HCT116 (cell line): ENCODE results near the gene TFPI2. TPM values are rescaled to one million over a fixed set of nuclear protein-coding genes. Genes with fewer than 3 reads are reported as not detected.

Experiments
- ATAC-seq: fragments of 200-7000 bp; cut with Tn5 transposase; 2 replicates; pipeline ENCODE4 v1.9.1; 2020; ENCODE audit warnings: mild to moderate bottlenecking, moderate library complexity
- BruUV-seq: library from RNA; stranded (reverse); fragments of 400-500 nt; replicated peaks from 2 replicates; lab custom pipeline; 2021; lab: Mats Ljungman, UMichigan
- CTCF ChIA-PET: fragments of 300-600 bp; sonication (Branson Sonifier 250); formaldehyde crosslinking; loops from one replicate; lab custom pipeline; 2021; ENCODE audit warnings: antibody characterized with exemption; lab: Charles Lee
- POLR2A ChIA-PET: fragments of 300-600, 350-600 bp; sonication (Branson Sonifier 250); formaldehyde crosslinking; loops from one replicate; lab custom pipeline; 2021; ENCODE audit warnings: antibody characterized with exemption; lab: Charles Lee
- RAD21 ChIA-PET, 2 experiments: fragments of 300-600 bp; sonication (Branson Sonifier 250); formaldehyde crosslinking; loops; one replicate each; lab custom pipeline; 2023; ENCODE audit warnings: low total read pairs in 2 of 2; ENCODE audit not compliant: uncharacterized antibody in 2 of 2, unreplicated experiment in 2 of 2, low non-redundant PET in 1 of 2; lab: Charles Lee
- DNase-seq: peaks from one replicate; pipeline ENCODE4 v3.0.0-alpha.2; 2010; ENCODE audit warnings: low read depth, low spot score
- H2AFZ ChIP-seq: fragments of 200-600 bp; shearing (Covaris generic), sonication (generic); 2 replicates; pipeline ENCODE4 v1.6.1; 2017; ENCODE audit warnings: low read depth, mixed run types, mixed read lengths, antibody characterized with exemption, low read length; ENCODE audit not compliant: poor library complexity, severe bottlenecking
- H3K27ac ChIP-seq: 2 replicates; pipeline ENCODE4 v1.5.1; 2012; ENCODE audit warnings: low read depth, low read length
- H3K27me3 ChIP-seq: fragments of 200-600 bp; sonication (generic); 2 replicates; pipeline ENCODE4 v1.6.1; 2016; ENCODE audit warnings: mixed run types, low read length, mixed read lengths; ENCODE audit not compliant: insufficient read depth
- H3K36me3 ChIP-seq, 2 experiments: fragments of 200-500 bp in 1 of 2; fragments of 200-600 bp in 1 of 2; sonication (Bioruptor generic) in 1 of 2; sonication (generic) in 1 of 2; 2 replicates each; pipeline versions ENCODE4 v1.5.1 to v1.6.1; 2014 to 2016; ENCODE audit warnings: low read length in 2 of 2, inconsistent platforms in 1 of 2, mixed read lengths in 1 of 2, mixed run types in 1 of 2; ENCODE audit not compliant: insufficient read depth in 2 of 2, control insufficient read depth in 1 of 2
- H3K4me1 ChIP-seq, 2 experiments: fragments of 200-600 bp in 1 of 2; sonication (generic) in 1 of 2; 2 replicates each; pipeline versions ENCODE4 v1.5.1 to v1.6.1; 2012 to 2017; ENCODE audit warnings: low read length in 2 of 2, inconsistent platforms in 1 of 2, mild to moderate bottlenecking in 1 of 2, mixed read lengths in 1 of 2, mixed run types in 1 of 2, moderate library complexity in 1 of 2; ENCODE audit not compliant: insufficient read depth in 2 of 2, control insufficient read depth in 1 of 2
- H3K4me2 ChIP-seq: fragments of 200-600 bp; sonication (generic); 2 replicates; pipeline ENCODE4 v1.6.1; 2017; ENCODE audit warnings: mixed run types, low read length, mixed read lengths
- H3K4me3 ChIP-seq, 2 experiments: fragments of 200-600 bp in 1 of 2; sonication (generic) in 1 of 2; replicated peaks in 1 of 2; 2 replicates each; pipeline ENCODE4 v1.5.1; 2011 to 2016; ENCODE audit warnings: low read length in 2 of 2, control low read depth in 1 of 2, low read depth in 1 of 2, mild to moderate bottlenecking in 1 of 2, mixed read lengths in 1 of 2, mixed run types in 1 of 2
- H3K79me2 ChIP-seq: fragments of 200-600 bp; sonication (generic); 2 replicates; pipeline ENCODE4 v1.6.1; 2017; ENCODE audit warnings: mild to moderate bottlenecking, mixed run types, low read length, moderate library complexity, mixed read lengths; ENCODE audit not compliant: insufficient read depth
- H3K9ac ChIP-seq: fragments of 200-600 bp; sonication (generic); 2 replicates; pipeline ENCODE4 v1.6.1; 2016; ENCODE audit warnings: low read length, mixed read lengths
- H3K9me2 ChIP-seq: fragments of 200-600 bp; sonication (generic), shearing (Covaris generic); 2 replicates; pipeline ENCODE4 v1.6.1; 2017; ENCODE audit warnings: mixed run types, mild to moderate bottlenecking, moderate library complexity; ENCODE audit not compliant: insufficient read depth
- H3K9me3 ChIP-seq, 2 experiments: fragments of 200-500 bp in 1 of 2; fragments of 200-600 bp in 1 of 2; sonication (Bioruptor generic) in 1 of 2; sonication (generic) in 1 of 2; 2 replicates each; pipeline ENCODE4 v1.6.1; 2014 to 2017; ENCODE audit warnings: low read length in 2 of 2, mixed read lengths in 2 of 2, inconsistent platforms in 1 of 2, low read depth in 1 of 2, mild to moderate bottlenecking in 1 of 2, mixed run types in 1 of 2, moderate library complexity in 1 of 2; ENCODE audit not compliant: control insufficient read depth in 1 of 2, insufficient read depth in 1 of 2
- H4K20me1 ChIP-seq: fragments of 200-600 bp; sonication (generic), shearing (Covaris generic); 2 replicates; pipeline ENCODE4 v1.6.1; 2017; ENCODE audit warnings: mixed run types, mild to moderate bottlenecking, moderate library complexity; ENCODE audit not compliant: insufficient read depth
- ATF3 ChIP-seq: IDR thresholded peaks from 2 replicates; pipeline ENCODE4 v1.6.1; 2012
- CBX3 ChIP-seq: IDR thresholded peaks from 2 replicates; pipeline ENCODE4 v1.6.1; 2012; ENCODE audit warnings: low read depth
- CEBPB ChIP-seq: IDR thresholded peaks from 2 replicates; pipeline ENCODE4 v1.6.1; 2012; ENCODE audit warnings: low read depth
- ELF1 ChIP-seq: IDR thresholded peaks from 2 replicates; pipeline ENCODE4 v1.6.1; 2012; ENCODE audit warnings: low read depth, borderline replicate concordance
- EZH2phosphoT487 ChIP-seq: fragments of 200-600 bp; IDR thresholded peaks from 2 replicates; pipeline ENCODE4 v1.6.1; 2018; ENCODE audit warnings: antibody characterized with exemption, borderline replicate concordance
- FOSL1 ChIP-seq: IDR thresholded peaks from 2 replicates; pipeline ENCODE4 v1.6.1; 2012; ENCODE audit warnings: low read depth
- JUND ChIP-seq: IDR thresholded peaks from 2 replicates; pipeline ENCODE4 v1.6.1; 2012
- MAX ChIP-seq: IDR thresholded peaks from 2 replicates; pipeline ENCODE4 v1.6.1; 2012
- POLR2A ChIP-seq: IDR thresholded peaks from 2 replicates; pipeline ENCODE4 v1.7.0; 2011; ENCODE audit warnings: borderline replicate concordance; ENCODE audit not compliant: insufficient read depth, insufficient read length; ENCODE audit errors: extremely low read depth
- POLR2AphosphoS5 ChIP-seq: IDR thresholded peaks from 2 replicates; pipeline ENCODE4 v1.6.1; 2011; ENCODE audit warnings: mild to moderate bottlenecking, low read depth, low read length, moderate library complexity
- RAD21 ChIP-seq: IDR thresholded peaks from 2 replicates; pipeline ENCODE4 v1.6.1; 2012; ENCODE audit warnings: low read depth, mild to moderate bottlenecking
- REST ChIP-seq: IDR thresholded peaks from 2 replicates; pipeline ENCODE4 v1.6.1; 2012; ENCODE audit warnings: low read depth
- SIN3A ChIP-seq: IDR thresholded peaks from 2 replicates; pipeline ENCODE4 v1.6.1; 2012; ENCODE audit warnings: low read depth
- SP1 ChIP-seq: IDR thresholded peaks from 2 replicates; pipeline ENCODE4 v1.6.1; 2012; ENCODE audit warnings: low read depth
- SRF ChIP-seq: IDR thresholded peaks from 2 replicates; pipeline ENCODE4 v1.6.1; 2012; ENCODE audit warnings: low read depth
- YY1 ChIP-seq: IDR thresholded peaks from 2 replicates; pipeline ENCODE4 v1.6.1; 2011; ENCODE audit warnings: low read length, low read depth, moderate library complexity, mild to moderate bottlenecking; ENCODE audit not compliant: insufficient replicate concordance; ENCODE audit errors: extremely low read depth
- ZBTB33 ChIP-seq: IDR thresholded peaks from 2 replicates; pipeline ENCODE4 v1.6.1; 2011; ENCODE audit warnings: mild to moderate bottlenecking, low read length, moderate library complexity; ENCODE audit not compliant: insufficient replicate concordance; ENCODE audit errors: extremely low read depth
- ZFX ChIP-seq: fragments of 450-650 bp; IDR thresholded peaks from 2 replicates; pipeline ENCODE4 v1.6.1; 2017
- intact Hi-C: fragments of 100-400 bp; cut with micrococcal nuclease; formaldehyde crosslinking; loops from 2 replicates; pipeline ENCODE4 v1.10.0; 2022
- total RNA-seq: library from RNA; stranded (reverse); gene quantifications from one replicate; pipeline ENCODE4 v1.2.1, GENCODE V29; 2021; ENCODE audit not compliant: unreplicated experiment

Gene TFPI2
- total RNA-seq, 1 experiment from 2014 or later = 0.15 TPM

GRCh38 chr7:93843260-93843659 is 47.3 kb downstream of the TFPI2 start:
- TF ChIP-seq REST = no peak
- no peak for TF ChIP-seq ZBTB33
- no peak for TF ChIP-seq MAX
- TF ChIP-seq POLR2AphosphoS5 = no peak
- TF ChIP-seq ELF1 = no peak
- TF ChIP-seq POLR2A = no peak
- no peak for TF ChIP-seq SP1
- no peak for TF ChIP-seq JUND
- no peak for TF ChIP-seq SRF
- no peak for TF ChIP-seq SIN3A
- TF ChIP-seq FOSL1 = no peak
- no peak for TF ChIP-seq ZFX
- no peak for TF ChIP-seq CEBPB
- no peak for TF ChIP-seq YY1
- TF ChIP-seq EZH2phosphoT487 = no peak
- TF ChIP-seq CBX3 = no peak
- TF ChIP-seq ATF3 = no peak
- no peak for TF ChIP-seq RAD21
- no peaks in the 10 kb centered on the region for H3K9me3 ChIP-seq
- ChIA-PET RAD21 (no interaction called here), CTCF (no interaction called here), POLR2A (no interaction called here)
- H3K9ac ChIP-seq = no peak overlapping the region
- H3K36me3 ChIP-seq = no peaks in the 10 kb centered on the region
- H3K27ac ChIP-seq = no peak overlapping the region
- H3K4me1 ChIP-seq = no peaks in the 10 kb centered on the region
- no peak overlapping the region for H3K4me3 ChIP-seq
- H3K27me3 ChIP-seq = no peaks in the 10 kb centered on the region; the same call in 1 of the 2 replicates
- ATAC-seq = no peak
- no peak overlapping the region for H2AFZ ChIP-seq
- intact Hi-C loops = no loop called here
- no peaks in the 10 kb centered on the region for H4K20me1 ChIP-seq
- H3K79me2 ChIP-seq = no peaks in the 10 kb centered on the region
- no TSS peak for BruUV-seq
- no peaks in the 10 kb centered on the region for H3K9me2 ChIP-seq
- no peak overlapping the region for H3K4me2 ChIP-seq
- DNase-seq = no peak
